ENCODE data around the gene ACP6.

ACP6 gene

DNA sequence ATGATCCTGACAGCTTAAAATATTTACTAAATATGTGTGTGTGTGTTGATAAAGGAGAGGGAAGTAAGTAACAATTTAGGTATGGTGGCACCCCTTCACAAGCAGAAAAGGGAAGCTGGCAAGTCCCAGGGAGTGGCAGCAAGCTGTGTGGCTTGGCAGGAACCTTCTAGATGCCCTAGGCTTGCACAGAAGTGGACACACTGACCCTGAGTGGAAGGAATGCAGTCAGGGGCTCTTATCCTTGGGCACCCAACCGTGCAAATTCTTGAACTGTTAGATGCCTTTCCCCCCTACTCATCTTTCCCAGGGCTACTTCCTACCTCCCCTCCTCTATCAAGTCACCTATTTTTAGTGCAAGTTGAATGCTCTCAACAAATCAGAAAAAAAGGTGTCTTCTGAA, 18.9 kb downstream of the ACP6 start:
- no peak for DNase-seq (ENCODE audit: low spot score)

DNA sequence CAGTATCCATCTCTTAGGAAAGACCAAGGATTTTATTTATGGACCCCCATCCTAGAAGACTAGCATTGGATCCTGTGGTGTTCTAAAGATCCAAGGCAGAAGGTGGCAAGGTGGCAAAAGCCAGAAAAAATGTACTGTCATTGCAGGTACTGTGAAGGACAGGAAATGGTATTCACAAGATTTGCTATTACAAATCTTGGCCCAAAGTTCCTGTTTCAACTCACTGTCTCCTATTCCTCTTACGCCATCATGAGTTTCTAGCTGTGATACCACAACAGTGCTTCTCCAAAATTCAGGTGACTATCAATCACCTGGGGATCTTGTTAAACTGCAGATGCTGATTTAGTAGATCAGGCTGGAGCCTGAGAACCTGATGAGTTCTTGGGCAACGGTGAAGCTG, 21.4 kb downstream of the ACP6 start:
- DNase-seq (ENCODE audit: low spot score) = no peak

GRCh38 chr1:147647796-147648633, 22.3 kb downstream of the ACP6 start:
- no peak for DNase-seq (ENCODE audit: low spot score)

DNA sequence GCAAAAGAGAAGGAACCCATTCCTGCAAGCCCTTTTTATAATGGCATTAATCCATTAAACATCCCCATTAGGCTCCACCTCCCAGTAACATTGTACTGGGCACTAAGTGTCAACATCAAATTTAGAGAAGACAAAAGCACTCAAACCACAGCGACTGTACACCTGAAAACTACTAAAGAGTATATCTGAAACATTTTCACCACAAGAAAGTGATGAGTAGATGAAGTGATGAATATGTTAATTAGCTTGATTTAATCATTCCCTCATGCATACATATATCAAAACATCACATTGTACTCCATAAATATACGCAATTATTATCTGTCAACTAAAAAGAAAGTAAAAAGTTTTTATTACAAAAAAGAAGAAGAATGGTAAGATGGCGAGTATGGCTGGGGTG, 26.4 kb downstream of the ACP6 start:
- DNase-seq (ENCODE audit: low spot score) = no peak

- DNase-seq (ENCODE audit: low spot score) = peak; percentile 34
These were observed 28.4 kb downstream of the ACP6 start for GRCh38 chr1:147641695-147642592.

GRCh38 chr1:147641291-147641690, 29.0 kb downstream of the ACP6 start:
- DNase-seq (ENCODE audit: low spot score) = no peak

DNA sequence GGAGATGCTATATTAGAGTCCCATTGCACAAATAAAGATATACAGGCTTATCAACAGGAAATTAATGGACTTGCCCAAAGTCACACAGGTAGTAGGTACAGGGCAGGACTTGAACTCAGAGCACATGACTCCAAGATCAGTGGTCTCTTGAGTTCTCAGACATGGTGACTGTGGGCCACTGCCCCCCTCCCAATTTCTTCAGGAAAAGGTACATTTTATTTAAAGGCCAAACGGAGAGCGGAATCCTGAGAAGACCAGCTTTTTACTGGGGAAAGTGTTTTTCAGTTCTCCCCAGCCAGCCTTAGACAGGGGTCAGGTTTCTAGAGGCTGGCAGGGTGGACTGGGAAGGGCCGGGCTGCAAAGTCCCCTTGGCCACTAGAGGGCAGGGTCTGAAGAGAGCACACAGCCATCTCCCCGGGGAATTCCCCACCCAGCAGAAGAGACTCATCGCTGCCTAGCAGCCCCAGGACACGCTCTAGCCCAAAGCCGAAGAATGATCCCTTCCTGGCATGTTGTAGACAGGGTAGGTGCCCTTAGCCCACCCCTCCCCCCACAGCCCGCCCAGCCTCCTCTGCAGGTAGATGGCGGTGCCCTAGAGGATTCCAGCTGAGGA, 29.7 kb downstream of the ACP6 start:
- peak; percentile 81 for DNase-seq (ENCODE audit: low spot score)

- no peak for DNase-seq (ENCODE audit: low spot score)
These were observed 34.0 kb downstream of the ACP6 start for GRCh38 chr1:147636314-147636713.

GRCh38 chr1:147635342-147635741, 35.0 kb downstream of the ACP6 start:
- no peak for DNase-seq (ENCODE audit: low spot score)

DNA sequence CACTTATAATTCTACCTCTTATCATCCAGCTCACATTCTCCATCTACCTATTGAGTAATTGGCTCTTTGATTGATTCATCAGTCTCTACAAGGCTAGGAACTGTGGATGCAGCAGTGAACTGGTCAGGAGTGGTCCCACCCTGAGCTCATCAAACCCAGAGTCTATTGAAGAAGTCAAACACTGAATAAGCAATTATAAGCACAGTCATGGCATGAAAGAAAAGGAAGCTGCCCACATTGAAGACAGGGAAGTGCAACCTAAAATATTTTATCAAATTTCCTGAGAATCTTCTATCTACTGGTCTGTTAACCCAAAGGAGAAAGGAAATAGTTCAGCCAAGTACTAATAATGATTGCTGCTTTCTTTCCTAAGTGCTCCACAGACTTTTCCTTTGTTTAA, 35.7 kb downstream of the ACP6 start:
- no peak for DNase-seq (ENCODE audit: low spot score)

DNA sequence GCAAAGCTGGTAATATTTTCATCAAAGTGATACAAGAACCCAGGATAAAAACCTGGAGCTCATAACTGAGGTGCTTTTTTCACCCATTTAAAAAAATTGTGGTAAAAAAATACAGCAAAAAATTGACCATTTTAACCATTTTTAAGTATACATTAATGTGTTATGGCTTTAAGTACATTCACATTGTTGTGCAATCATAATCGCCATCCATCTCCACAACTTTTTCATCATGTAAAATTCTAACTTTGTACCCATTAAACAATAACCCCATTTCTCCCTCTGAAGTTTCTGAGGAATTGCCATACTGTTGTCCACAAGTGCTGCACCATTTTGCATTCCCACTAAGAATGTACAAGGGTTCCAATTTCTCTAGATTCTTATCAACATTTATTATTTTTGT, 36.6 kb downstream of the ACP6 start:
- DNase-seq (ENCODE audit: low spot score) = no peak

- no peak for DNase-seq (ENCODE audit: low spot score)
These were observed 38.5 kb downstream of the ACP6 start for GRCh38 chr1:147631839-147632238.

- no peak for DNase-seq (ENCODE audit: low spot score)
These were observed 39.9 kb downstream of the ACP6 start for GRCh38 chr1:147630447-147630846.

DNA sequence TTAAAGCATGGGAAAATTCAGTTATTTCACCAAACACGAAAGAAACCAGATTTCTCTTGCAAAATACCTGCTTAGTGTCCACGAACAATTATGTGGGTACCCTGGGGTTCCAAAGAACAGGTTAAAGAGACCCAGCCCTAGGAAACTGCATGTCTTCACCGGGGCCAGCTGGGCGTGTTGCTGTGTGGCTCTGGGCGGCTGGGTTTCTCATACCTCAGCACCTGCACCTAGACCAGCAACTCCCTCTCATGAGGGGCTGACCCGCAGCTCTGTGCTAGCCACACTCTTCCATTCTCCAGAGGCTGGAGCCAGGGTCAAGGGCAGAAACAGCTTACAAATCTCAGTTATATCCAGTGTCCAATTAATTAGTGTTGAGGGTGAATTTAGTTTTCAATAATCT, 40.3 kb downstream of the ACP6 start:
- DNase-seq (ENCODE audit: low spot score) = no peak

GRCh38 chr1:147628441-147628840, 41.9 kb downstream of the ACP6 start:
- no peak for DNase-seq (ENCODE audit: low spot score)

DNA sequence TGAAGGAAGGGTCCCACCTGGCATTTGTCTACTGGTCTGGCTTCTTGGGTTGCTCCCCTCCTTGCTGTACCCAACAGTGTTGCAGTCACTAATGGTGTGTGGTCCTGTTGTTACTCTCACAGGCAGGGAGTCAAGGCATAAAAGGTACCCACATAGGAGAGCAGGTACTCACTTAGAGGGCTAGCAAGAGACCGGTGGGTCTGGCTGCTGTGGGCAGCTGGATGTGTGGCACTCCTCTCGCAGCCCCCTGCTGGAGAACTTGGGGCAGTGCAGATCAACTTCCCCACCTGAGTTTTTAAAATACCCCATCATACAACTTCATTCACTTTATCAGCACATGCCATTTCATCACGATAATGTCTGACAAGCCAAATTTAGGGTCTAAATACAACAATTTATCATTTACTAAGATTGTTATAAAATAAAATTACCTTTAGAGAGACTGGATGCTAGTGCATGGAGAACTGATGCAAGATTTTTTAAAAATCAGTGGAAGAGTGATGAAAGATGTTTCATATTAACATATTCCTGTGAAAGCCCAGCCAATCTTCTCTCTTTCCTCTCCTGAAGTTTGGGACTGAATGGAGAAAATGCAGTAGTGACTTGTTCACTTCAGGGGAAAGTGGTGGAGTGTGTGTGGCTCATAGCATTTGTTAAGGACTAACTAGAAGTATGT, 42.8 kb downstream of the ACP6 start:
- peak; percentile 79 for DNase-seq (ENCODE audit: low spot score)

DNA sequence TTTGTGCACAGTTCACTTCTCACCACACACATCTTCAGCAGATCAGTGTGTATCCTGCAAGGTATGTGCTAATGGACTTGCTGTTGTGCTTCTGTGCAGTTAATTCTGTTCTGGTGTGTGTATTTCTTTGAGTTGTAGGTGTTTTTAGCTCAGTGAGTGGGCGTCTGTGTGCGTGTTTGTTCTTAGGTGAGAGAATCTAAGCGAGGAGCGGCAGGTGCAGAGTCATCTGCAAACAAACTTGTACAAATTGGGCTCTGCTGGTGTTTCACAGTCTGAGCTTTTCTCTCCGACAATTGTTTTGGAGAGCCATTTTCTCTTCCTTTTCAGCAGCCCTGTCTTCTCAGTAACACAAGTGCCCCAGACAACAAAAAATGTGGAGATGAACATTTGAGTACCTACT, 43.6 kb downstream of the ACP6 start:
- no peak for DNase-seq (ENCODE audit: low spot score)

- DNase-seq (ENCODE audit: low spot score) = no peak
These were observed 44.0 kb downstream of the ACP6 start for GRCh38 chr1:147626291-147626690.

GRCh38 chr1:147625362-147625995, 44.8 kb downstream of the ACP6 start:
- no peak for DNase-seq (ENCODE audit: low spot score)

- no peak for DNase-seq (ENCODE audit: low spot score)
These were observed 45.8 kb downstream of the ACP6 start for GRCh38 chr1:147624529-147624928.

DNA sequence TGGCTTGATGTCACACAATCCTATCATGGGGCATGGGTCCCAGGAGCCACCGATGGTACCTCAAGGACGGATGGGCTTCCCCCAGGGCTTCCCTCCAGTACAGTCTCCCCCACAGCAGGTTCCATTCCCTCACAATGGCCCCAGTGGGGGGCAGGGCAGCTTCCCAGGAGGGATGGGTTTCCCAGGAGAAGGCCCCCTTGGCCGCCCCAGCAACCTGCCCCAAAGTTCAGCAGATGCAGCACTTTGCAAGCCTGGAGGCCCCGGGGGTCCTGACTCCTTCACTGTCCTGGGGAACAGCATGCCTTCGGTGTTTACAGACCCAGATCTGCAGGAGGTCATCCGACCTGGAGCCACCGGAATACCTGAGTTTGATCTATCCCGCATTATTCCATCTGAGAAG, 46.3 kb downstream of the ACP6 start:
- DNase-seq (ENCODE audit: low spot score) = no peak

DNA sequence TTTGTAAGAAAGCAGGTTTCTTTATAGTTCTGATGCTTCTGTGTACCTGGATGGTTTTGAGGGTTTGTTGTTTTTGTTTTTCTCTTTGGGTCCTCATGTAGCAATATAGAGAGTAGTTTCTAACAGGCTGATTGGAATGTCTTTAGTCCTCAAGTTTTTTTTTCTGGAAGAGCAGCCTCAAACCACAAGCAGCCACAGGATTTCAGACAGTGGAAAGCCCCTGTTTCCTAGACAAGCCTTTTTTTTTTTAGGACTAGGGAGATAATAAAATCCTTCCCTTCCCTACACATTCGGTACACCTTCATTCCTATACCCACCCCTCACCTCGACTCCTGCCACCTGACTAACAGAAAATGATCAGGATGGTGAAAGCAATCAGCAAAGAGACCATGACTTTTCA, 47.6 kb downstream of the ACP6 start:
- no peak for DNase-seq (ENCODE audit: low spot score)

Measured in hepatic stellate cell (primary cell).